GM19372 (cell line): ENCODE results near the gene KRT76.
"Not testable (repeated sequence)": the region's sequence is repeated elsewhere in the genome, so short reads cannot be mapped to it uniquely, and the experiment has no call there.

Experiments used
- ATAC-seq: cut with Tn5 transposase; IDR thresholded peaks from one replicate; pipeline ENCODE4 v1.9.1; 2021; ENCODE audit warnings: mild to moderate bottlenecking, low read depth, moderate library complexity; ENCODE audit not compliant: unreplicated experiment

The KRT76 gene

DNA sequence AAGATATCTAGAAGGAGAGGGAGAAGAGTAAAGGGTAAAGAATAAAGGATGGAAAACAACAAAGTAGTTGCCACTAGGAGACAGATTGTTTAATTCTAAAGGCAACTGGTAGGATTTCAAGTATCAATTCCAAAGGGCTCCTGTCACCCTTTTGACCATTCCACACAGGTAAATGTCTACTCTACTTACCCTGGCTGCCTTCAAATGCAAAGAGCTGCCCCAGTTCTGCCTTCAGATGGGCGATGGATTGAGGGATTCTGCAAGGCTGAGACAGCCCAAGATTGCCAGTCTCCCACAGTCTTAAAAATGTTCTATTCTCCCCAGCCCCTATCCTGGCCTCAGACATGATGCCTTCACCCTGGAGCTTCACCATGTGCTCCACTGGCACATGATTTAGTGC, 11.4 kb downstream of the KRT76 start:
- no peak for ATAC-seq

GRCh38 chr12:52763991-52764390, 13.2 kb downstream of the KRT76 start:
- no peak for ATAC-seq

DNA sequence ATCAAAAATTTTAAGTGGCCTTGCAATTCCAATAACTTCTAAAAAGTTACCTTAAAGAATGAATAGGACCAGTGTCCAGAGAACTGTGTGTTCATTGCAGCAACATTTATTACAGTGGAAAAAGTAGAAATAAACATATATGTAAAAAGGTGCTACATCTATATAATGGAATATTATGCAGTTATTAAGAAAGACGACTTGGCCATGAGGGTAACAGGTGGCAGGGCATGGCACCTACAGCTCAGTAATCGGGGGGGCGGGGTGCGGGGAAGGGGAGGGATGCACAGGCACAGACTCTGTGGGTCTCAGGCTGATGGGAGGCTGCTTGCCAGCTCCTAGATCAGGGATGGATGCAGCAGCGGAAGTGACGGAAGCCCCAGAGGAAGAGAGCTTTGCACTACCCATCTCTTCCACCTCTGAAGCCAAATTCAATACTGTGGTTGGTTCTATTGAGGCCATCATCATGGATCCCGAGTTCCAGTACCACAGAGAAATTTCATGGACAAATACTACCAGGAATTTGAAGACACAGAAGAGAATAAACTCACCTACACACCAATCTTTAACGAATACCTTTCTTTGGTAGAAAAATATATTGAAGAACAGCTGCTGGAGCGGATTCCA, 14.0 kb downstream of the KRT76 start:
- ATAC-seq, result no peak

DNA sequence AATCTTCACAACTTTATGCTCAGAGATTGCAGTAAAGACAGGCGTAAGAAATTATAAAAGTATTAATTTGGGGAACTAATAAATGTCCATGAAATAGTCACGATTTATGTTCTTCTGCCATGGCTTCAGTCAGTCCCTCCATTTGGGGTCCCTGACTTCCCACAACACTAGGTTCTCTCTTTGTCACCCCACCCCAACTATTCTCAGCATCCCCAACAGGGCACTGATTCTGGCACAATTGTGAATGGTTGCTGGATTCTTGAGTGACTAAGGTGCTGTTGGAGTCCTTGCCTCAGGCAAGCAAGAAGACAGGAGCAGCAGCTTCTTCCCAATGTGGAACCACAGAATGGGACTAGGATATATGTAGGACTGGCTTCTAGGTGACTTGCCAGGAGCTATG, 15.3 kb downstream of the KRT76 start:
- ATAC-seq, result no peak

DNA sequence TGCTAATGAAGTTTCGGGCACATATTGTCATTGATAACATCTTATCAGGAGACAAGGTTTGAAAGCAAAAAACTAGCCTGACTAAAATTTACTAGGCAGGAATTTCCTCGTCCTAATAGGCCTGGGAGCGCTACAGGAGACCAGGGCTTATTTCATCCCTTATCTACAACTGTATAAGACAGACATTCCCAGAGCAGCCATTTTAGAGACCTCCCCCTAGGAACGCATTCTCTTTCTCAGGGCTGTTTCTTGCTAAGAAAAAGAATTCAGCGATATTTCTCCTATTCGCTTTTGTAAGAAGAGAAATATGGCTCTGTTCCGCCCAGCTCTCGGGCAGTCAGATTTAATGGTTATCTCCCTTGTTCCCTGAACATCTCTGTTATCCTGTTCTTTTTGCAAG, 15.9 kb downstream of the KRT76 start:
- not testable (repeated sequence) for ATAC-seq

DNA sequence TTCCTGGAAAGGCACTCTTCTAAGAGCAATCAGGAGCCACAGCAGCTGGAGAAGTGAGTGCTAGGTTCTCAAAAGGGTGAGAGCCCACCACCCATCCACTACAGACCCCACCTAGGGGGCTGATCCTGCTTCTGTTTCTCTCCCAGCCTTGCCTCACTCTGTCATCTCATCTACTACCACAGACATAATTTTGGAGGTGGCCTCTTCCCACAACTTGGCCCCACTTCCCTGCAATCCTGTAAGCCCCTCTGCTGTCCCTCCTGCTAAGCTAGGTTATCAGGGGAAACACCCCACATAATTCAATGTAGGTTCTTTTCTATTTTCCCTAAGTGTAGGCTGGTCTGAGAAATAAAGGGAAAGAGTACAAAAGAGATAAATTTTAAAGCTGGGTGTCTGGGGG, 16.5 kb downstream of the KRT76 start:
- no peak for ATAC-seq

DNA sequence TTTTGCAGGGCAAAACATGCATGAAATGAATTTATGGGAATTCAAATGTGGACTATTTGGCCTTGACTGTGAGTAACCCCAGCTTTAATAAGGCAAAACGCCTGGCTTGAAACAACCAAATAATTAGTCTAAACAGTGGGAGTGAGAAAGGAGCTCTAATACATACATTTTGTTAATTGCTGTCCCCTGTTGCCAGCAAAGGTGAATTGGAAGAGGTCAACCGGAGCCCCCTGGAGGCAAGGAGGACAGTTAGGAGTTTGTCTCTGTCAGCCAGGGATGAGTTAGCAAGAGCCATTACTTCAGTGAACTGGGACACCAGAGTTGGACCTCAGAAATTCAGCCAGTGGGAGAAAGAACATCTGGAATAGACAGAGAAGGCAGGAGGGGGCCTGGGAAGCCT, 17.4 kb downstream of the KRT76 start:
- ATAC-seq, result no peak

- ATAC-seq, result no peak
Observed at GRCh38 chr12:52759218-52759617, 17.9 kb downstream of the KRT76 start.

DNA sequence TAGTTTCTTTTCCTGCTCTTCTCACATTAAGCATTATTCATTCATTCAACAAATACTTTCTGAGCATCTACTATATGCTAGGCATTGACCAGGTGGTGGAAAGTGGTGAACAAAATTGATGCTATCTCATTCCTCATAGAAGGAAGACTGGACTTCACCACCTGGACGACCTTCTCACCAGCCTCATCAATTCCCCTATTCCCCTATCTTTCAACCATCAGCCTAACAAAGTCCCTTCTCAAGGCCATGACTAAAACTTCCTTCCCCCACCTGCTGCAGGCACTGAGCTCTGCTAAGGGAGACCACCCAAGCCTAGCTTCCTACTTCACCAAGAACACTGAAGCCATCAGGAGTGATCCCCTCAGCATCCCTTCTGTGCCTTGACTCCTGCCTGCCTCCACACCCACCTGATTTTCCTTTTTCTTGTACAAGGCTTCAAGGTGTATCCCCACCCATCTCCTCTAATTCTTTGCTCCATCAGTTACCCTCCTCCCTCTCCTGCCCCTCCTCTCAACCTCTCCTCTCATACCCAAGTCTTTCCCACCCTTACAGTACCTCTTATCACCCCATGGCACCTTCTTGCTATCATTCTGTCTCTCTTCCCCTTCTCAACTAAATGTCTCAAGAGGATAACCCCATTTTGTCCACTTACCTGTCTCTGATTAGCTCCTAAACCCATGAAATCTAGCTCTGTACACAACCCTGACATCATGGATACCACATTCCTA, 19.5 kb downstream of the KRT76 start:
- ATAC-seq, result no peak

GRCh38 chr12:52756281-52756960, 20.7 kb downstream of the KRT76 start:
- no peak for ATAC-seq

DNA sequence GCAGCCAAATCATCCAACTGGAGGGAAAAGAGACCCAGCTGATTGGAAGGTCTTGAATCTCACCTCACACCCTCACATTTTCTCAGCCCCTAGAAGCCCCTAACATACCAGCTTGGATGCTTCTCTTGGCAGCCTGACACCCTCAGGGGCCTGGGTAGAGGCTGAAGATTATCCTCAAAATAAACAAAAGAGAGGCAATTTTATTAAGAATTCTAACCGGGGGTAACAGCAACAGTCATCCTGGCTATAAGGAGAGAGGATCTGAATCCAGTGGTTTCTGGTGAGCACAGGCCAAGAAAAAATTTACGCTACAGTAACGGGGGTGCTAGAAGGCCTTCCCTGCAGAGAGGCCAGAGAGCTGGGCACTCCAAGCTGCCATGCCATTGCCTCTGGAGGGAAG, 21.6 kb downstream of the KRT76 start:
- ATAC-seq, result no peak

- ATAC-seq, result no peak
Observed at GRCh38 chr12:52754135-52754534, 23.0 kb downstream of the KRT76 start.

GRCh38 chr12:52753283-52753682, 23.9 kb downstream of the KRT76 start:
- no peak for ATAC-seq

- ATAC-seq, result no peak
Observed at GRCh38 chr12:52752516-52752915, 24.6 kb downstream of the KRT76 start.

GRCh38 chr12:52751795-52752194, 25.4 kb downstream of the KRT76 start:
- ATAC-seq, result no peak

- ATAC-seq, result not testable (repeated sequence)
Observed at GRCh38 chr12:52750532-52750931, 26.6 kb downstream of the KRT76 start.

DNA sequence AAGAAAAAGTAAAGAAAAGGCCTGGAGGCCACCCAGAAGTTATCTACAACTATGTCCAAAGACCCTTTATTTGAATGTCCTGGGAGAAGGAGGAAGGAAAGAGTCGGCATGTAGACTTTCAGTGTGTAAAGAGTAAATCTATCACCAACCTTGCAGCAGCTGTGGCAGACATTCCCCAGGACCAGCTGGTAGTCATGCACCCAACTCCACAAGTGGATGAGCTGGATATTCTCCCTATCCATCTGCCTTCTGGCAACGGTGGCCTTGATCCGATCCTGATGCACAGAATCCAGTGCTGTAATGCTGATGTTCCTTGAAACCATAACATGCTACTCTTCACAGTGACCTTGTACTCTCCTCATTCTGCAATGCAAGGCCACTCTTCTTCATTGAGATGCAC, 27.3 kb downstream of the KRT76 start:
- no peak for ATAC-seq

DNA sequence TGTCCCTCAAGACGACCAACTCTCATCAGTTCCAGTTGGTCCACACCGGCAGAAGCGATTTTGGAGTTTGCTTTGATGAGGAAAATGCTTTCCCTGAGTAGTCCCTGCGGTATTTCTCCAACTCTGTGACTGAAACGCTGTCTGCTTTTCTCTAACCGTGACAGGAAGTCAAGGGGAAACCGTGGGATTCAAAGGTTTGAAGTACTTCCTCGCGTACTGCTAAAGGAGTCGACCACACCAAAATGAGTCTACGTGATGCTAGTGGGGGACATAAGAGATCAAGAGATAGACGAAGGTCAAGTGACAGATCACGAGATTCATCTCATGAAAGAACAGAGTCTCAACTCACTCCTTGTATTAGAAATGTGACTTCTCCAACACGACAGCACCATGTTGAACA, 28.6 kb downstream of the KRT76 start:
- no peak for ATAC-seq

DNA sequence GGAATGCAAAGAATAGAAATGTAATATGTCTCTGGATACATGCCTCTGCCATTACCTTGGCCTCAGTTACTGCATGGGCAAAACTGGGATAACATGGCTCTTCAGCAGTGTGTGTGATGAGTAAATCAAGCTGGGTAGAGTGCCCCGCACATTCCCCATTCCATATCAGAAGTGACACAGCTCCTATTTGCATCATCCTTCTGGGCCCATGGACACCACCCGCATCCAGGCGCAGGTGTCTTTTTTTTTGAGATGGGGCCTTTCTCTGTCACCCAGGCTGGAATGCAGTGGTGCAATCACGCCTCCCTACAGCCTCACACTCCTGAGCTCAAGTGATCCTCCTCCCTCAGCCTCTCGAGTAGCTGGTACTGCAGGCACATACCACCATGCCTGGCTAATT, 31.6 kb downstream of the KRT76 start:
- no peak for ATAC-seq

DNA sequence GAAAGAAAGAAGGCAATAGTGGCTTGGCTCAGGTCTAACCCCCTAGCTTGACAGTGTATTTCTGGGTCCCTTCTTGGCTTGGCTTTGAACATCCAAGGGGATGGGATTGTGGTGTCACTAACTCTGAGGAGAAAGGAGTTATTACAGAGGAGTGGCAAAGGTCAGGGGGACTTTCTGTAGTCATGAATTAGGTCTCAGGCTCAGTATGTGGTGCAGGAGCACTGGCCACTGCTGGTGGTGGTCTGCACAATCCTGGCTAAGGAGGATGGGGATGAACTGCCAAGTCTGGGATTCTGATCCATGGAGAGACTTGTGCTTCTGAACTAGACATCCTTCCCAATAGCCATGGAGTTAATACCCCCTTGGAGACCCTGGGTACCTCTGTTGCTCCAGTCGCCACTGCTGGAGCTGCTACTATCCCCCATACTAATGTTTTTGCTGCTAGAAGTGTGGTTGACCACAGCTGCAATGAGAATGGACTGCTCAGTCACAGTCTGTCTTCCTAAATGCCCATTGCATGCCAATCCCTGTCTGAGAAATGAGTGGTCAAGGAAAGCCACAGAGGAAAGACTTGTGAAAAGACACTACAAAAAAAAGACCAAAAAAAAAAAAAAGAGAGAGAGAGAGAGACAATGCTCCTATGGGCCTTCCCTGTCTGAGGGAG, 32.5 kb downstream of the KRT76 start:
- no peak for ATAC-seq

- no peak for ATAC-seq
Observed at GRCh38 chr12:52742822-52743457, 34.2 kb downstream of the KRT76 start.
